GM11168 (cell line): ENCODE results near the gene SH3GL3.

Experiments
- in situ Hi-C: fragments of 300-500 bp; cut with MboI; formaldehyde crosslinking; loops from one replicate; pipeline ENCODE4 v1.12.0; 2022; ENCODE audit warnings: low sequenced_read_pairs; ENCODE audit not compliant: unreplicated experiment

Gene SH3GL3

GRCh38 chr15:83446904-83447709, at the start of gene SH3GL3:
Gene SH3GL3 (plus strand): TSS chr15:83447341. CDS start chr15:83447534, 193 bp downstream.
- in situ Hi-C loops: no loop called here

GRCh38 chr15:83398626-83399025, 48.5 kb upstream of the SH3GL3 start:
- in situ Hi-C loops: no loop called here

- in situ Hi-C loops: no loop called here
These were observed 43.0 kb upstream of the SH3GL3 start for GRCh38 chr15:83404121-83404520.

- in situ Hi-C loops: no loop called here
These were observed 36.6 kb upstream of the SH3GL3 start for GRCh38 chr15:83410532-83410931.

GRCh38 chr15:83413054-83413719, 34.0 kb upstream of the SH3GL3 start:
- in situ Hi-C loops: no loop called here

GRCh38 chr15:83422081-83422480, 25.1 kb upstream of the SH3GL3 start:
- in situ Hi-C loops: no loop called here

- in situ Hi-C loops: no loop called here
These were observed 24.6 kb upstream of the SH3GL3 start for GRCh38 chr15:83422541-83422940.

- in situ Hi-C loops: no loop called here
These were observed 23.0 kb upstream of the SH3GL3 start for GRCh38 chr15:83424101-83424500.

- in situ Hi-C loops: loop anchor here (10.0 kb wide), 1 partner anchor 124 kb away; no protein-coding TSS in a partner anchor
These were observed 16.7 kb upstream of the SH3GL3 start for GRCh38 chr15:83430441-83430840.

GRCh38 chr15:83431521-83431920, 15.6 kb upstream of the SH3GL3 start:
- in situ Hi-C loops: loop anchor here (10.0 kb wide), 1 partner anchor 123 kb away; no protein-coding TSS in a partner anchor

- in situ Hi-C loops: loop anchor here (10.0 kb wide), 1 partner anchor 120 kb away; no protein-coding TSS in a partner anchor
These were observed 11.9 kb upstream of the SH3GL3 start for GRCh38 chr15:83435202-83435601.

GRCh38 chr15:83435782-83436181, 11.4 kb upstream of the SH3GL3 start:
- in situ Hi-C loops: loop anchor here (10.0 kb wide), 1 partner anchor 119 kb away; no protein-coding TSS in a partner anchor

GRCh38 chr15:83436513-83437158, 10.5 kb upstream of the SH3GL3 start:
- in situ Hi-C loops: loop anchor here (10.0 kb wide), 1 partner anchor 118 kb away; no protein-coding TSS in a partner anchor

- in situ Hi-C loops: no loop called here
These were observed 3.9 kb upstream of the SH3GL3 start for GRCh38 chr15:83443076-83443847.

- in situ Hi-C loops: no loop called here
These were observed 2.2 kb upstream of the SH3GL3 start for GRCh38 chr15:83444936-83445335.

- in situ Hi-C loops: no loop called here
These were observed 1.5 kb upstream of the SH3GL3 start for GRCh38 chr15:83445643-83446042.

GRCh38 chr15:83446417-83446816, 724 bp upstream of the SH3GL3 start:
- in situ Hi-C loops: no loop called here

- in situ Hi-C loops: no loop called here
These were observed 2.1 kb downstream of the SH3GL3 start for GRCh38 chr15:83449250-83449671.

GRCh38 chr15:83449937-83450506, 2.9 kb downstream of the SH3GL3 start:
- in situ Hi-C loops: no loop called here

- in situ Hi-C loops: no loop called here
These were observed 10.0 kb downstream of the SH3GL3 start for GRCh38 chr15:83457149-83457548.
